GM19043 (cell line): ENCODE data around the gene NAA38.
"Not testable (repeated sequence)": the region's sequence is repeated elsewhere in the genome, so short reads cannot be mapped to it uniquely, and the experiment has no call there.

Experiments
- ATAC-seq: cut with Tn5 transposase; IDR thresholded peaks from one replicate; pipeline ENCODE4 v1.9.1; 2021; ENCODE audit warnings: low read depth; ENCODE audit not compliant: unreplicated experiment

Gene NAA38

GRCh38 chr17:7831233-7831632 lies 26.1 kb downstream of the NAA38 start:
- no peak for ATAC-seq

- ATAC-seq: no peak
These were observed 26.7 kb downstream of the NAA38 start for GRCh38 chr17:7830616-7831015.

GRCh38 chr17:7825206-7825990 lies 32.0 kb downstream of the NAA38 start:
- ATAC-seq: no peak

DNA sequence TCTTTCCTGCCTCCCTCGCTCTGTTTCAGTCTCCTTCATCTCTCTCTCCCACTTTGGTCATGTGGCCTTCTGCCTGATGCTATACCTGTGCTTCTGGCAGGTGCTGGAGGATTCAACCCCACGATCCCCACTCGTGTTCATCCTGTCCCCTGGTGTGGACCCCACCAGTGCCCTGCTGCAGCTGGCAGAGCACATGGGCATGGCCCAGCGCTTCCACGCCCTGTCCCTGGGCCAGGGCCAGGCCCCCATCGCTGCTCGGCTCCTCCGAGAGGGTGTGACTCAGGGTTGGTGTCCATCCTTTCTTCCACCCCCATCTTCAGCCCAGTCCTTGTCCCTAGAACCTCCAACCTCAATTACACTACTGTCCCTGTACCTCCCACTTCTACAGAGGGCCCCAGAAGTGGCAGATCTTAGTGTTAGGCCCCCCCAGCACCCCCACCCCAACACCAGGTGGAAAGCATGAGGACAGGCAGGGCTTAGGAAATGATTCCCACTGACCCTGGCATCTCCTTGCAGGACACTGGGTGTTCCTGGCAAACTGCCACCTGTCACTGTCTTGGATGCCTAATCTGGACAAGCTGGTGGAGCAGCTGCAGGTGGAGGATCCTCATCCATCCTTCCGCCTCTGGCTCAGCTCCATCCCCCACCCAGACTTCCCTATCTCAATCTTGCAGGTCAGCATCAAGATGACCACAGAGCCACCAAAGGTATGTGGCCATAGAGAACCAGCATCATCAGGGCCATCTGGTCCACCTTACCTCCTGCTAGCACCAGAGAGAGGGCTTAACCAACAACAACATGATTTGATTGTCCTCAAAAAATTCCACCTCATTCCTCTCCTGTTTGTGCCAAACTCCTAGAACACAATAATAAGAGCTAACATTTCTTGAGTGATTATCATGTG lies 33.1 kb downstream of the NAA38 start:
- no peak for ATAC-seq

- no peak for ATAC-seq
These were observed 33.8 kb downstream of the NAA38 start for GRCh38 chr17:7823581-7824001.

DNA sequence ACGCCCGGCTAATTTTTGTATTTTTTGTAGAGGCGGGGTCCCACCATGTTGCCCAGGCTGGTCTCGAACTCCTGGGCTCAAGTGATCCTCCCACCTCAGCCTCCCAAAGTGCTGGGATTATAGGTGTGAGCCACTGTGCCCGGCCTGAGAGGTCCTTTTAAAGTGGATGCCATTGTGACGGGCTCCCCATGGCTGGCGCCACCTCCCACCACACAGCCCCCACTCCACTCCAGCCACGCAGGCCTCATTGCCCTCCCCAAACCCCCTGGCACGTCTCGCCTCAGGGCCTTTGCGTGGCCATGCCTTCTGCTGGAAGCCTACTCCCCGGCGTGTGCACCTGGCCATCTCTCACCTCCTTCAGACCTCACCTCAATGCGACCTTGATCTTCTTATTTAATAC lies 35.2 kb downstream of the NAA38 start:
- ATAC-seq: no peak

DNA sequence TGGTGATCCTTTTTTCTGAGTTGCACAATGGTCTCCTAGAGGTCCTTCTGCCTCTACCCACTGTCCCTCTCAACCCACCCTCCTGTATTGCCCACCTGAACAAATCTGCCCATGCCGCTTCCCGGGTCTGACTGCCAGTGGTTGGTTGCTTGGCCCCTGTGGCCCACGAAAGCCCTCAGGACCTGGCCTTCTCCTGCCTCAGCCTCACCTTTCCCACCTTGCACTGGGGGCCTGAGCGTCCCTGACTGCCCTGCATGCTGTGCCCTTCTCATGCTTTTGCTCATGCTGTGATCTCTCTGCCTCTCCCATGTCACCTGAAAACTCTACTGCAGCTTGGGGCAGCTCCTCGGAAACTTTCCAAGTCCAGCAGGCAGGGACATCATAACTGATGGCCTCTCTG lies 37.1 kb downstream of the NAA38 start:
- ATAC-seq: no peak

DNA sequence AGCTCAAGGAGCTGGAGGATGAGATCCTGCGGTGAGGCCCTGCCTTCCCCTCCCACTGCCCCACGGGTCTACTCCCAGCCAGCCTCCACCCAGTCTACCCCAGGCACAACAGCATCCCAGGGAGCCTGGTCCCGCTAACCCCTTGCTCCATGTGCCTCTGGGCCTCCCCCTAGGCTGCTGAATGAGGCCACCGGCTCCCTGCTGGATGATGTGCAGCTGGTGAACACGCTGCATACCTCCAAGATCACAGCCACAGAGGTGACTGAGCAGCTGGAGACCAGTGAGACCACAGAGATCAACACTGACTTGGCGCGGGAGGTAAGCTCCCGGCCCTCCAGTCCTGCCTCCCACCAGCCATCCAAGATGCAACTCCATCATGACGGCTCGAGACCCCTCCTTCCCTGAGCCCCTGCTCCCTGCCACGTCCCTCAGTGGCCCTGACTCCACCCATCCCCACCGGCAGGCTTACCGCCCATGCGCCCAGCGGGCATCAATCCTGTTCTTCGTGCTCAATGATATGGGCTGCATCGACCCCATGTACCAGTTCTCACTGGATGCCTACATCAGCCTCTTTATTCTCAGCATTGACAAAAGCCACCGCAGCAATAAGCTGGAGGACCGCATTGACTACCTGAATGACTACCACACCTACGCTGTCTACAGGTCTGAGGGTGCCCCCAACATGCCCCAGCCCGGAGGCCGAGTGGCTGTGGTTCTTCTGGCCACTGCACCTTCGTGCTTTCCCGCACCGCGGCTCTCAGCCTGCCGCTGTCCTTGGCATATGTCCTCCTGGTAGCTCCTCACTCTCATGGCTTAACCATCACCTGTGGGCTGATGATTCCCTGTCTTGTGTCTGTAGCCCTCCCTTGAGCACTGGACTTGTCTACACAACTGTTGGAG lies 38.4 kb downstream of the NAA38 start:
- ATAC-seq: no peak

GRCh38 chr17:7818026-7818425 lies 39.3 kb downstream of the NAA38 start:
- ATAC-seq: no peak

DNA sequence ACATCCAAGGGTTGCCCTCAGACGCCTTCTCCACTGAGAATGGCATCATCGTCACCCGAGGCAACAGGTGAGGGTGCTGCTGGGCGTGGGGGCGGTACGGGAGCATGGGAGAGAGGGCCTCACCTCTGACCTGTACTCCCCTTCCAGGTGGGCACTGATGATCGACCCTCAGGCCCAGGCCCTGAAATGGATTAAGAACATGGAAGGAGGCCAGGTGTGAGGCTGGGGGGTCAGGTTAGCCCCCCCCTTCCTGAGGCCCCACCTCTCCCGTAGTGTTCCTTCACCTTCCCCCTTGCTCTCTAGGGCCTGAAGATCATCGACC lies 39.8 kb downstream of the NAA38 start:
- no peak for ATAC-seq

GRCh38 chr17:7816926-7817642 lies 40.3 kb downstream of the NAA38 start:
- ATAC-seq: no peak

DNA sequence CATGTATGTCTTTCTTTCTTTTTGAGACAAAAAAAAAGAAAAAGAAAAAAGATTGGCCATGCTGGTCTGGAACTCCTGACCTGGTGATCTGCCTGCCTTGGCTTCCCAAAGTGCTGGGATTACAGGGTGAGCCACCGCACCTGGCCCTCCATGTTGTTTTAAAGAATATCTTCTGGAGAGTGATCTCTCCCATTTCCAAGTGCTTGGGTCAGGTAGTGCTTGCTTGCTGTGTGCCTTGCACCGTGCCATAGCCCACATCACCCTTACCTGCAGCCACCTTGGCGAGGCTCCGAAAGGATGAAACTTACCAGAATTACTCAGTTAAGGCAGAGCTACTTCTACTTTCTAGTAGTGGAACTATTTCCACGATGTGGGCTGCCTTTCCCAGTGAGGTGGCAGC lies 42.4 kb downstream of the NAA38 start:
- no peak for ATAC-seq

DNA sequence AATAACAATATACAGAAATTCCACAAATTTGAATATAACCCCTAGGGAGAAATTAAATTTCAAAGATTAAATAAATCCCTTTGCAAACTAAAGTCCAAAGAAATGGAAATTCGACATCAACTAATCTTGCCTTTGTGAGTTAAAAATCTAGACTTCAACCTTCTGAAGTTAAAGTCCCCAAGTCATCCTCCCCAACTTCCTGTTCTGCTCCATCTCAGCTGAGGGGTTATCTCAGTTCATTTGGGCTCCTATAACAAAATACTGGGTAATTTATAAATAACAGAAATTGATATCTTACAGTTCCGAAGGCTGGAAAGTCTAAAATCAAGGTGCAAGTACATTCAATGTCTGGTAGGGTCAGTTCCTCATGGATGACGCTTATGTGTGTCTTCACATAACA lies 46.1 kb downstream of the NAA38 start:
- no peak for ATAC-seq

GRCh38 chr17:7809791-7810343 lies 47.5 kb downstream of the NAA38 start:
- not testable (repeated sequence) for ATAC-seq

- ATAC-seq: no peak
These were observed 48.1 kb downstream of the NAA38 start for GRCh38 chr17:7809086-7809790.

DNA sequence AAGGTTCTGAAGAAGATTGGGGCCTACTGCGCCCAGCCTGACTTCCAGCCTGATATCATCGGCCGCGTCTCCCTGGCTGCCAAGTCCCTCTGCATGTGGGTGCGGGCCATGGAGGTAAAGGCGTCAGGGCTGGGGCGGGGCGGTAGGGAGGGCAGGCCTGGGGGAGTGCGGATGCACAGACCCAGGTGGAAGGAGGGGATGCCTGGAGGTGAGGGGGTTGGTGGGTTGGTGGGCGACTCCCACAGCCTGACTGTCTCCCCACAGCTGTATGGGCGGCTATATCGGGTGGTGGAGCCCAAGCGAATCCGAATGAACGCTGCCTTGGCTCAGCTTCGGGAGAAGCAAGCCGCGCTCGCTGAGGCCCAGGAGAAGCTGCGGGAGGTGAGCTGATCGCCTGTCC lies 50.2 kb downstream of the NAA38 start:
- no peak for ATAC-seq
